ENCODE results near the gene PAM.
"Not testable (repeated sequence)": the region's sequence is repeated elsewhere in the genome, so short reads cannot be mapped to it uniquely, and the experiment has no call there.

Gene PAM

DNA sequence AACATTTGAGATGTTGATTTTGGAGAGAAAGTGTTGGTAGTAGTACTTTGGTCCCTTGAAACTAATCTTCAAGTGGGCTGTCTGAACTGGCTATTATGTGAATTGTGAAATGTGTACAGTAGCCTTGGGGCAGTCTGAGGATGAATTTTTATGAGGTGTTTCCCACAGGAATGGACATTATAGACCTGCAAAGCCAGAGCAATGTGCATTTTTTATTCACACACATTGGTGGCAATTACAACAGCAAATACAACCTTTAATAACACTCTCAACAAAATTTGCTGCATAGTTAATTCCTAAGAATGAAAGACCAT is 147.0 kb downstream of the PAM start:
- no peak for DNase-seq (ENCODE audit: low read depth in 3 of 3)

DNA sequence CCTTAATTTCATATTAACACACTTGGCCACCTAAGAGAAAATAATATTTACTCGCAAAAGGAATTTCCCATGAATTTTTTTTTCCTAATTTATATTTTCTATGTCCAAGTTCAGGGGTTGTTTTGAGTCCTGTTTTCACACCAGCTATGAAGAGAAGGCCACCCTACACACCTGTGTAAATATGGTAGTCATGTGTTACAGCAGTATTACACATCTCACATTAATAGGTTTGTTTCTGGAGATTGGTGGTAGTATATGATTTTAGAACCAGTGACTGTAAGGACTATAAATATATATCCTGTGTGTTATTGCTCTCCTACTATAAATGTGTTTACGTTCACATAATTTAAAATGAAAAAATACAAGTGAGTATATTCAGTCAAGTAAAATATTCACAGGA is 147.5 kb downstream of the PAM start:
- DNase-seq (ENCODE audit: low read depth in 3 of 3): no peak

DNA sequence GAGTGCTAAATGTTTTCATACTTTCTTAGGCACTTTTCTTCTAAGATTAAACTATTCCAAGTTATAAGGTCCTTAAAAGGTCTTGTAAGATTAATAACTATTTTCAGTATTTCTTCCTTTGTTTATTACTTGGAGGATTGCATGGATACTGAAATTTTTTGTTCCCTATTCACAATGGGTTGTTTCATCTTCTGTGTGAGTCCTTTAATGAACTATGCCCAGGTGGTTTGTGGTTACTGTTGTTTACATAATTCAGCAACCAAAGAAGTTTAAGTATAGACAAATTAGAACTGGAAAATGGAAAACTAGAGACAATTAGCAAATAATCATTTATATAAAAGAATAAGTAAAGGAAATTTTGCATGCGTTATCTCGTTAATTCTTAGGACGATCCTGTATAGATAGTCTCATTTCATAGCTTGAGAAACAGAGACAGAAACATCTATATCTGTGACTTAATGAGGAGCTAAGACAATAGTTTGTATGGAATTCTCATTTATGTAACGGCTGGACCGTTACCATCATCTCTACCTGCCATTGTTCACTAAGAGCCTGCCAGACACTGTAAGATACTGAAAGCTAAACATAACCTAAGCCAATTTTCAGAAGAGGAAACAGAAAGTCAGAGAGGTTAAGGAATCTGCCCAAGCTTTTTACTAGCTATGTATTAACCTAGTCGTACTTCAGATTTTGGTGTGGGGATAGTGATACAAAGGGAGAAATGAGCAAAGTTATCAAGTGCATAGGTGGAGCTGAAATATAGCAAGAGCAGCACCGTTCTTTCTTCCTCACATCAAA is 148.2 kb downstream of the PAM start:
- DNase-seq (ENCODE audit: low read depth in 3 of 3): no peak

DNA sequence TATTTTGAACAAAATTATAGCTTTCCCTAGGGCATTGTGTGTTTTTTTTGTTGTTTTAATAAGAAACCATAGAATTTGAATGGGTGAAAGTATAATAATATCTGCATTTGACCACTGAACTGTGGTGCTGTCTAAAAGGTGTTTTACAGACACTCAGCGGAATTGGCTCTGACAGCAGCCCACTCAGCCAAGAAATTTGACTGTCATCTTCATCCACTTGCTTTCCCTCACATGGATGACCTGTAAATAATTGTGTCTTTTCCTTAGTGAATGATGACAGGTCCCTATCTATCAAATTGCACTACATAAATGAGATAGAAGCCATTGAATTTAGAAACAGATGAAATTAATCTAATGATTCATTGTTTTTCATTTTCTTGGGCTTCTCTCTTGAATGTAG is 150.0 kb downstream of the PAM start:
- DNase-seq (ENCODE audit: low read depth in 3 of 3): no peak

DNA sequence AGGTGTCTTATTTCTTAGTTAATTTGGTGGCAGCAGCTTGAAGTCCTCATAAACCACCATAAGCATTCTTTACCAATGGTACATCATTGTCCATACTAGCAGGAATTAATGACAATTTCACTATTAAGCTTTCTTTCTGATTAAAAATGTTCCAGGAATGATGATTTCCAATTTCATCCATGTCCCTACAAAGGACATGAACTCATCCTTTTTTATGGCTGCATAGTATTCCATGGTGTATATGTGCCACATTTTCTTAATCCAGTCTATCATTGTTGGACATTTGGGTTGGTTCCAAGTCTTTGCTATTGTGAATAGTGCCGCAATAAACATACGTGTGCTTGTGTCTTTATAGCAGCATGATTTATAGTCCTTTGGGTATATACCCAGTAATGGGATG is 152.0 kb downstream of the PAM start:
- not testable (repeated sequence) for DNase-seq (ENCODE audit: low read depth in 3 of 3)

DNA sequence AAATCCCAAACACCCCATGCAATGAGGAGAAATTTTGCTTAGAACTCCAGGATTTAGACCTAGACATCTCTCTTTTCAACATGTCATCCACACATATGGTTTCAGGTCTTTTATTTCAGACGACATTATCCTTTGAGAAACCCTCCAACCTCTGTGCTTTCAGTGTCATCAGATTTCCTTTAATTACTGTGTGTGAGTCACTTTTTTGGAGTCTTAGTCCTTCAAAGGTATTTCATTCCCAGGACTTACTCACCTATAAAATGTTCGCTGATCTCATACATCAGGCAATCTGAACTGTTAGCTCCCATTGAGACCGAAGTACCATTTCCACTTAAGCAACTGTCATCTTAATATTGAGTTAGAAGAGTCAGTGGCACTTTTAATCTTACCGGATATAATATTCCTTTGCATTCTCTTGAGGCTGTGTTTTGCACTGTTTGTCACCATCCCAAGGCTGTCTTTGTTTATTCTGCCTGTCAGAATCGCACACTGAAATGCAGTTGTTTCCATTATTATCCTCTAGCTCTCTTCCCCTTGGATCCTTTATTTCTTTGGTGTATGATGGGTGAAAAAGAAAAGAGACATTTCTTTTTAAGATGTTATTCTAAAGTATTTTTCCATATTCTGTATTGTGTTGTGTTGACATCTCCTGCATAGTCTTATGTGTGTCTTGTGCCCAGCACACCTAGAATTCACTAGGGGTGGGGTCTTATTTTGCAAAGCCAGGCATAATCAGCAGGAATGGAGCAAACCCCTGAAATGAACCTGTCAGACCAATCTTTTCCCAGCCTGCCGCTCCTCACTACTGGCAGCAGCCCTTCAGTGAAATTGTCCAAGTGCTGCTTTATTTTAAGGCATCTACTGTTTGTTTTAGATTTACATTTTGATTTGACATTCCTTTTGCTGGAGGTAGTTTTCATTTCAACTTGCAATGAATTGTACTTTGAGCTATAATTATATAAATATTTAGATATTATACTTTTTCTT is 155.4 kb downstream of the PAM start:
- DNase-seq (ENCODE audit: low read depth in 3 of 3): no peak

DNA sequence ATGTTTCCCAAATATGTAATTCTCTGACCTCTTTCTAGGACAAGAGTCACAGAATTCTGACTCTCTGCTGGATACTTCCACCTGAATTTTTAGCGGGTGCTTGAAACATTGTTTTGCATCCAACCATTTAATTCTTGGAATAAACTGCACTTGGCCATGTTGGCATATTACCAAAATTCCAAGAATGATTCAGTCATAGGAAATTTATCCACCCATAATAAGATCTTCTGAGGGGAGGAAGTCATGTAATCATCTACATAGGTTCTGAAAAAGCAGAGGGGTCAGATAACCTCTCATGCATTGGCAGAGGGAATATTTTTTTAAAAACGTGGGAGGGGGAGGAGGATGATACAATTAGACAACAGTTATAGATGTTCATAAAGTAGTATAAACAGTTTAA is 156.9 kb downstream of the PAM start:
- no peak for DNase-seq (ENCODE audit: low read depth in 3 of 3)

DNA sequence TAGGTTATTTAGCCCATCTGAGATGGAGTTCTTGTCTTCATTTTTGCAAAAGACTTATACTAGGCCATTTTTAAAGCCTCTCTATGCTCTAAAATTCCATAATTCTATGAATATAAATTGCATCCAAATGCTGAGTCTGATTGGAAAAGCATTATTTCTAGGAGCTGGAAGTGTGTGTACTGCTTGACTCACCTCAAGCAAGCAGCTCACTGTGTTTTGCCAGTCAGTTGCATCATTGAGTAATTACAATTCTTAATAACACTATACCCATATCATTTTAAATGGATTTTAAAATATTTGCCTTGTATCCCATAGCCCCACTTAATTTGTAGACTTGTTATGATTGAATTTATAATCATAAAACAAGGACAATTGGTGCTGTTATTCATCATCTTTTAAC is 161.0 kb downstream of the PAM start:
- no peak for DNase-seq (ENCODE audit: low read depth in 3 of 3)

DNA sequence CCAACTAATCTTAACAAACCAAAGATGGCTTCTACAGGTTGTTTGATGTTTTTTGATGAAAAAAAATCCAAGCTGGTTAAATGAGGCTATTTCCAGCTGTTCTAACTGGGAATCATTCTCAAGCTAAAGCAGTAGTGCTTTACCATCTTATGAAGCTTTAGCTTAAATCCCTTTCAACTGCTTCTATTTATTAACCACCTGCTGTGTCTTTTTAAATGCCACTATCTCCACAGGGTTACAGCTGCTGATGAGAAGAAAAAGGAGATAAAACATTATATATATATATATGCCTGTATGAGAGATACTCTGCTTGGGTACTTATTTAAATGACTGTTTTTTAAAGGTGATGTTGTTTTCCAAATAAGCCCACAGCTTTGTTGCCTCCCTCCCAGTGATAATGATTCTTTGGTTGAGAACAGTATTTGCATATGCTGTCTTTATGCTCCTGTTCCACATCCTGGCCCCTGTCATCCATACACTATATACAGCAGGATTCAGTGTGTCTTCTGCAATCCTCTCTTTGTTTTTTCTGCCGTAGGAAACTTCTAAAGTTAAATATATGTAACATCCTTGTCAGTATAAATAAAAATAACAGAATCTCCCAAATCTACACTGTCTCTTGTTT is 164.0 kb downstream of the PAM start:
- no peak for DNase-seq (ENCODE audit: low read depth in 3 of 3)

DNA sequence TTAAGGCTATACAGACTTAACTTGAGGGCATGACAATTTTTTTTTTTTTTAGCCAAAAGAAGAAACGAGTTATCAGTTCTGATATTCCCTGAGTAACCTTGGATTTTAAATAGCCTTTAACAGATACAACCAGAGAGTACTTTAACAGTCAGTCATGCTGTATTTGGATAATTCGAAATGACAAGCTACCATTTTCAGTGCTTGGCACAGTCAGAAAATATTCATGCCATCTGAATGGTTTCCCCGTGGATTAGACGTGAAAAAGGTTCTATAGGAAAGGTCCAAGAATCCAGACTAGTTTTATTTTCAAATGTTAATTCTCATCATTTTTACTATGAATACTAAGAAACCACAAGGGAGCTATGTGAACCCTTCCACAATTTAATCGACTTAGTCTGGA is 165.7 kb downstream of the PAM start:
- DNase-seq (ENCODE audit: low read depth in 3 of 3): no peak

DNA sequence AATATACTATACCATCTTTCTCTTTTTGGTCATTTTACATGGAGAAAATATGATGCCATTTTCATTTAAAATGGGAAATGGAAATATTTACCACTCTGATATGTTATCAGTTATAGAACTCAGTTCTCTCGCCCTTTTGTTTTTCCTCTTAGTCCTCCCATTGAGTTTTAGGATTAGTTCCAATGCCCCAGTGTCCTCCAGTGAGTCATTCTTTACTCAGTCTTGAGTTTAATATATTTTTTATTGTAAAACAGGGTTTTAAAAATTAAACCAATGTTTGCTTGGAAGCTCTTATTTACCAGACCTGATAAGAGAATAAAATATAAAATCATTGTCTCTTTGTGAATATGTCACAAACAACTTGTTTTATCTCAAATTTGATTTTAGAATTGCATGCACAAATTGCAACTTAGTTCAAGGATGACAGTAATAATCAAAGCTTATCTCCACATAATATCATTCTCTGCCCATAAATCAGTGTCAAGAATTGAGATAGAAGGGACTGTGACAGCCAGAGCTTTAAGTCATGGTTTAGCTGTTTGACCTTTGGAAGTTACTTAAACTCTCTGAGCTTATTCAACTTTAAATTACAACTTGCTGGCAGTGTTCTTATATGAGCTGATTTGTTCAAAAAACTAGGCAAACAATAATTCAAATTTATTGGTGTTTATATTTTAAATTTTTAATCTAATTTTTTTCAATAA is 166.4 kb downstream of the PAM start:
- DNase-seq (ENCODE audit: low read depth in 3 of 3): no peak

DNA sequence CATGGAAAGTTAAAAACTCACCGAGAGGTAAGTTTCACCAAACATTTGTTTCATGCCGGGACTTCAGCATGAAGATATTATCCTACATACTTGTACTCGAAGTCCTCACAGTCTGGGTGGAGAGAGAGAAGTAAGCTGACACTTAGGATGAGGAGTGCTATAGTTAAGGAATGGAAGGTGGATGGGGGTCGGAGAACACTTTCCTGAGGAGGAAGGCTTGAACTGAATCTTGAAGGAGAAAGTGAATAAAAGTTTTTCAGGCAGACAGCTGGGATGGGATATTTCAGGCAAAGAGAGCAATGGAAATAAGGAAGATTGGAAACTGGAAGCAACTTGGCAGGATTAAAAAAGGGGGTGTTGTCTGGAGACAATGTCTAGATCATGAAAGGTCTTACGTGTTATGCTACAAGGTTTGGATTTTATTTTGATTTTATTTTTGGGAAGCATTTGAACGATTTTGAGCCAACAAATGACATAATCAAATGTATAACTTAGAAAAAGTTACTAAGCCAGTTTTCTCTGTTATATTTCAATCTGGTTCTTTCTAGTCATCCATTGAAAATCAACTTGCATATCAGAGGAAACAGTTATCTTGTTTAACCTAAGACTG is 167.1 kb downstream of the PAM start:
- no peak for DNase-seq (ENCODE audit: low read depth in 3 of 3)

DNA sequence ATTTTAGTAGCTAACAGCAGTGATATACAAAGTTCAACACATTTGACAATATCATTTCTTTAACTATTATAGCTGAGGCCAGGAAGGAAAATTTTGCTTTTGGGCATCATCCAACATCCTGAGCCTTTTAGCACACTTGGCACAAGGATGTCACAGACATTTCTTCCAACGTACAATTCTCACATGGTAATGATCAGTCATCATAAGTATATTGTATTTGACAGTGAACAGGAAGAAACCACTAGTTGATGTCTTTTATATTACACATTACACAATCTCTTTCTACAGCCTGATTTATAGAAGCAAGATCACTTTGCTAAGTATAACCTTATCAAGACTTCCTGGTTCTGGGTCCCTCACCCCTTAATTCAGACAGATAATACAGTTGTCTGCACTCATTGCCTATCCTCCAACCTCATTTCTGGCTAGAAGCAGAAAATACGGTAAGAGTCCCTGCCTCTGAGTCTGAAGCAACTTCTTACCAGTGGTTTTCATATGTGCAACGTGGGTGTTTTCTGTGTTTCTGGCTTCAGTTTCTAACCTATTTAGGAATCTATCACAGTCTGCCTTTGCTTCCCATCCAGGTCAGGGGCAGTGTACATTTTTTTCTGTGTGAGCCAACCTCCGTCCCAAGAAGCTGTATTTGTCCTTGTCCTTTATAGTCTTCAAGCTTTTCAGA is 167.8 kb downstream of the PAM start:
- DNase-seq (ENCODE audit: low read depth in 3 of 3): no peak

DNA sequence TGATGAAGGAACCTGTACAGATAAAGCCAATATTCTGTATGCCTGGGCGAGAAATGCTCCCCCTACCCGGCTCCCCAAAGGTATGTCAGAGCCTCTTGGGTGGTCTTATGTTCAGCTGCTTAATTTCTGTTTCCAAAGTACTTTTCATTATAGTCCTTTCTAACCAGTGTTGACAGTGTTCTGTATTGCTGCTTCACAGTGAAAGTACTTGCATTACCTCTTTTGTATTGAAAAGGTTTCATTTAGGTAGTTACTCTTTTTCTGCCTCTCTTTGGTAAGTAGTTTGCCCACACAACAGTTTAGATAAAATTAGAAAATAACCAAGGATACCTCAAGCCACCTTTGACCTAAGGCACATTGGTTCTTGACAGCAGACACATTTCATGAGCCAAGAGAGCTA is 169.9 kb downstream of the PAM start:
- no peak for DNase-seq (ENCODE audit: low read depth in 3 of 3)

DNA sequence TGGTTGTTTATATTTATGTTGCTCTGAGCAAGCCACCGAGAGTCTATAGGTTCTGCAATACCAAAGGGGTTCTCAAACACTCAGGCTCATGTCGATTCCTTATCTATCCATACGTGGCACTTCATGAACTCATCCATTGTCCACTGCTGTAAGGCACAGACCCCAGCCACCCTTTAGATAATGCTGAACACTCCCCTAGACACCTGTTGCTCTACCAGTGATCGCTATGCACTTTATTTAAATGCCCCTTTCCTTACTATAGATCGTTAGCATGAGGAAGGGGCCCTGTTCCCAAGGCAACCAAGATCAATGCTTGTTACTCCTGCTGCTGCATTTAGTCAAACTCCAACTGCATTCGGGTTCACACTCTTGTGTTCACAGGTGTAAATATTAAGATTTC is 171.9 kb downstream of the PAM start:
- DNase-seq (ENCODE audit: low read depth in 3 of 3): no peak

DNA sequence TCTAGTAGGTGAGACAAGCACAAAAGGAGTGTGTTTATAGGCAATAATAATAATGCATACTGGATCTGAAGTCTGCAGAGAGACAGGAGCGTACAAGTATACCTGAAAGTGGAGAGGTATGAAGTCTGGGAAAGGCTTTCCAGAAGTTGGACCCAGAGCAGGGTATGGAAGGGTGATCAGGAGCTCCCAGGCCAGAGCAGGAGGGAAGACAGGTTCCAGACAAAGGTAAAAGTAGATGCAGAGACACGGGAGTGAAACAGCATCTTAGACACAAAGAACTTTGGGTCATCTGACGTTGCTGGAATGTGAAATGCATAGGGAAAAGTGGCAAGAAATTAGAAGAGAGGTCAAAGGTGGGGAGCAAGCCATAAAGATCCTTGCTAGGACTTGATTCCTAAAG is 175.1 kb downstream of the PAM start:
- no peak for DNase-seq (ENCODE audit: low read depth in 3 of 3)

DNA sequence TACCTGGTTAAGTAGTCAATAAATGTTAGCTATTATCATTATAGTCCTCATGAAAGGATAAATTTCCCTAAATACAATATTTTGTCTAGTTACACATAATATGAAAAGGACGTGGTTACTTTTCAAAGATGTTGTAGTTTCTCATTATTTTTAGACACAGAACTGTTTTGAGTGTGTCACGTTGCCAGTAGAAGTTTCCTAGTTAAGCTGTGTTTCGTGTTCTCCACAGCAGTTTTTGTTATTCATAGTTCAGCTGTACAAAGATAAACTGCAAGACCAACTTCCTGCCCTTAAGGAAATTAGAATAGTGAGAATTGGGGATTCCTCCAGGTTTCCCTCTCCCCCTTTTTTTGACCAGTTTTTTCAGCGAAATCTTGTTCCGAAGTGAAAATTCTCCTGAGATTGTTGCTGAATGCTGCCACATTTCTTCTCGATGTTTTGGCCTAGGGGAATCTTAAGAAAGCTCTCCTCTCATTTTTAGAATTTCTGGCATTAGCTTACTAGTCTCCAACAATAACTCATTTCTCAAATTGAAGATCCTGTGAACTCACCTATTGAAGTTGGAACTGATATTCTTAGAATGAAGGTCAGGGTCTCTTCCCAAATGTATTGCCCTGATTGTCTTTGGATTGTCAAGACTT is 176.1 kb downstream of the PAM start:
- no peak for DNase-seq (ENCODE audit: low read depth in 3 of 3)

DNA sequence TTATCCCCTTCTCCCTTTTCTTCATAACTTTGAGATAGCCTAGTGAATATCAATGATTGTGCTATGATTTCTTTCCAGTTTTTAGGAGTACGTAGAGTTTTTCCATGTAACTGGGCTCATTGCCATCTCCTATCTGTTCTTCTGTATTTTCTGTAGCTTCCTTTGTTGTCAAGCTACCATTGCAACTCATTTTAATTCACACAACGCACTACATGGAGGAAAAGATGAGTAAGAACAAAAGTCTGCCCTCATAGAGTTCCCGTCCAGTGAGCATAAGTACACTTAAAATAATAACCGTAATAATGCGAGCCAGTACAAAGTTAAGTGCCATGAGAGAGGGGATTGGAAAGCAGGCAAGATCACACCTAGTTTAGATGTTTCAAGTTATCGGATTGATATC is 177.7 kb downstream of the PAM start:
- DNase-seq (ENCODE audit: low read depth in 3 of 3): no peak

DNA sequence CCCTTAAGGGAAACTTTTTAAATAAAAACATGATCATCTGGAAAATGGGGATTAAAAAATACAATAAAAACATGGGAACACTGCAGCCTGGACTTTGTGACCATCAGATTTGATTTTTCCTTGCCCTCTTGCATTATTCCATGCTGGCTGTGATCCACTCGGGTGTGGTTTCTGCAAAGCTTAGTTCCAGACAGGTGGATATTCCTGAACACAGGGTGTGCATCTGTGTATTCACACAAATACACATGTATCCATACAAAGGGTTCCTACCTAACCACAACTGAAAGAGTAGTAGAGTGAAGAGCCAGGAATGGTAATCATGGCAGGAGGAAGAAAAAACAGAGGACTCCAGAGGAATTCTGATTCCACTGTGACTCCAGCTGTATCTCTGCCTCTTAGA is 178.2 kb downstream of the PAM start:
- DNase-seq (ENCODE audit: low read depth in 3 of 3): no peak

DNA sequence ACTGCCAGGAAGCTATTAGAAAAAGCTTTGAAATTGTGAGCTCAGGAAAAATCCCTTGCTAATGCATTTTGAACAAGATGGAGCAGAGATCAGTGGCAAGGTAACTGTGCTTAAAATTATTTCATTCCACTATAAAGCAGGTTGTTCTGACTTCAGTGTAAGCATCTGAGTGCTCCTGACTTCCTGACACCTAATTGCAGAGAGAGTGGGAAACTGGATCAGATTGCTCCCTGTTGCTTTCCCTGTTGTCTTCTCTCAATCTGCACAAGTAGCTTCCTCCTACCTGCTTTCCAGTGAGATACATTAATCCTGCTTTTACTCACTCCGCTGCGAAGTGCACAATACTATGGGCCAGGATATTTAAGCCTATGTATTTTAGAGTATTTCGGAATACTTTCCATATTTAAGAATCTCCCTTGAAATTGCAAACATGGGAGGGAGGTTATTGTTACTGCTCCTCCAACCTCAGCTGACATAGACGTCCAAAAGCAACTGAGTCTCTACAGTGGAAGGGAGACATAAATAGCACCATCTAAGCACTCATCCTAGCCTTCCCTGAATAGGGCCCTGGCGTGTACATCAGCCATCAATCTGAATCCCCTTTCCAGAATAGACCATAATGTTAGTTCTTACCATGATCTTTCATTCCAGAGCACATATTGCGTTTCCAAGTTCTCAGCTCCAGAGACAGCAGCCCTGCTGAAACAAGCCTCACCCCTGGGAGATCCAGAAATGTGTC is 178.8 kb downstream of the PAM start:
- no peak for DNase-seq (ENCODE audit: low read depth in 3 of 3)
